Loucy (cell line): ENCODE data around the gene GNAZ.

ENCODE experiments used
- H2AFZ ChIP-seq: fragments of 200-600 bp; sonication (generic); 2 replicates; pipeline ENCODE4 v1.6.0; 2016; ENCODE audit warnings: antibody characterized with exemption, mild to moderate bottlenecking, low read length, moderate library complexity
- H3F3A ChIP-seq: fragments of 200-600 bp; 2 replicates; pipeline ENCODE4 v1.6.0; 2016; ENCODE audit warnings: antibody characterized with exemption, low read depth, mild to moderate bottlenecking
- H3K27me3 ChIP-seq: fragments of 200-600 bp; sonication (generic); 2 replicates; pipeline ENCODE4 v1.6.1; 2014; ENCODE audit warnings: low read length, mild to moderate bottlenecking; ENCODE audit not compliant: insufficient read depth, poor library complexity, severe bottlenecking
- H3K36me3 ChIP-seq: fragments of 200-600 bp; sonication (generic); 2 replicates; pipeline ENCODE4 v1.6.1; 2016; ENCODE audit warnings: low read length; ENCODE audit not compliant: insufficient read depth
- H3K4me1 ChIP-seq: fragments of 200-600 bp; sonication (generic); 2 replicates; pipeline ENCODE4 v1.5.1; 2014; ENCODE audit warnings: low read length, mild to moderate bottlenecking; ENCODE audit not compliant: insufficient read depth, poor library complexity, severe bottlenecking
- H3K4me2 ChIP-seq: fragments of 200-600 bp; sonication (generic); 2 replicates; pipeline ENCODE4 v1.6.0; 2014; ENCODE audit warnings: antibody characterized with exemption, low read length, low read depth, mild to moderate bottlenecking; ENCODE audit not compliant: poor library complexity, severe bottlenecking
- H3K4me3 ChIP-seq: fragments of 200-600 bp; sonication (generic); 2 replicates; pipeline ENCODE4 v1.5.1; 2014; ENCODE audit warnings: low read length, mild to moderate bottlenecking, mixed read lengths; ENCODE audit not compliant: poor library complexity, severe bottlenecking
- H3K79me2 ChIP-seq: fragments of 200-600 bp; sonication (generic); 2 replicates; pipeline ENCODE4 v1.6.1; 2014; ENCODE audit warnings: low read length; ENCODE audit not compliant: insufficient read depth
- H3K9ac ChIP-seq: fragments of 200-600 bp; sonication (generic); 2 replicates; pipeline ENCODE4 v1.6.0; 2014; ENCODE audit warnings: mild to moderate bottlenecking, low read depth, low read length, moderate library complexity; ENCODE audit not compliant: poor library complexity, severe bottlenecking
- H3K9me2 ChIP-seq: fragments of 200-600 bp; sonication (generic); replicated peaks from 2 replicates; pipeline ENCODE4 v1.6.1; 2016; ENCODE audit warnings: low read depth, low read length, mixed read lengths
- H3K9me3 ChIP-seq: fragments of 200-600 bp; sonication (generic); 2 replicates; pipeline ENCODE4 v1.6.1; 2014; ENCODE audit warnings: mild to moderate bottlenecking, antibody characterized with exemption, low read length, low read depth; ENCODE audit not compliant: insufficient read depth
- H4K20me1 ChIP-seq: fragments of 200-600 bp; sonication (generic); 2 replicates; pipeline ENCODE4 v1.6.0; 2014; ENCODE audit warnings: antibody characterized with exemption, low read length, mild to moderate bottlenecking; ENCODE audit not compliant: insufficient read depth, poor library complexity, severe bottlenecking
- CTCF ChIP-seq: fragments of 200-600 bp; sonication (generic); conservative IDR thresholded peaks from 2 replicates; pipeline ENCODE4 v1.5.1; 2014; ENCODE audit warnings: mild to moderate bottlenecking, antibody characterized with exemption, low read length
- EZH2phosphoT487 ChIP-seq: fragments of 200-600 bp; IDR thresholded peaks from 2 replicates; pipeline ENCODE4 v1.6.1; 2018; ENCODE audit warnings: antibody characterized with exemption, mild to moderate bottlenecking, moderate library complexity, borderline replicate concordance

Gene GNAZ

GRCh38 chr22:23084453-23085350, 14.4 kb downstream of the GNAZ start:
- TF ChIP-seq CTCF (no peak), EZH2phosphoT487 (no peak)
- H3K9ac ChIP-seq = no peak overlapping the region
- H3K9me2 ChIP-seq = no peaks in the 10 kb centered on the region
- H2AFZ ChIP-seq = no peak overlapping the region
- H3K27me3 ChIP-seq = no peaks in the 10 kb centered on the region
- no peaks in the 10 kb centered on the region for H3K36me3 ChIP-seq
- no peaks in the 10 kb centered on the region for H4K20me1 ChIP-seq
- H3K79me2 ChIP-seq = no peaks in the 10 kb centered on the region
- no peak overlapping the region for H3K4me3 ChIP-seq
- H3K4me1 ChIP-seq = no peaks in the 10 kb centered on the region
- no peak overlapping the region for H3K4me2 ChIP-seq
- no peaks in the 10 kb centered on the region for H3F3A ChIP-seq
- H3K9me3 ChIP-seq = no peaks in the 10 kb centered on the region

- H3K27me3 ChIP-seq = no peaks in the 10 kb centered on the region
- H4K20me1 ChIP-seq = no peaks in the 10 kb centered on the region
- H3F3A ChIP-seq = no peaks in the 10 kb centered on the region
- H3K4me2 ChIP-seq = no peak overlapping the region
- H2AFZ ChIP-seq = no peak overlapping the region
- no peak for TF ChIP-seq EZH2phosphoT487
- no peak for TF ChIP-seq CTCF
- no peak overlapping the region for H3K4me3 ChIP-seq
- no peaks in the 10 kb centered on the region for H3K4me1 ChIP-seq
- no peak overlapping the region for H3K9ac ChIP-seq
- H3K9me3 ChIP-seq = no peaks in the 10 kb centered on the region
- no peaks in the 10 kb centered on the region for H3K36me3 ChIP-seq
- H3K79me2 ChIP-seq = no peaks in the 10 kb centered on the region
- H3K9me2 ChIP-seq = no peaks in the 10 kb centered on the region
These were observed 15.0 kb downstream of the GNAZ start for GRCh38 chr22:23085351-23085671.

- Histone ChIP-seq H3K4me1 (no peaks in the 10 kb centered on the region), H3K9me2 (no peaks in the 10 kb centered on the region), H3K36me3 (no peaks in the 10 kb centered on the region), H3K4me2 (no peak overlapping the region), H3K9me3 (no peaks in the 10 kb centered on the region), H3K79me2 (no peaks in the 10 kb centered on the region), H2AFZ (no peak overlapping the region), H3K27me3 (no peaks in the 10 kb centered on the region), H3K4me3 (no peak overlapping the region), H3F3A (no peaks in the 10 kb centered on the region), H4K20me1 (no peaks in the 10 kb centered on the region), H3K9ac (no peak overlapping the region)
- TF ChIP-seq CTCF = no peak
- no peak for TF ChIP-seq EZH2phosphoT487
These were observed 15.5 kb downstream of the GNAZ start for GRCh38 chr22:23085785-23086184.
